Esophagus squamous epithelium (tissue), 5 donors: ENCODE data around the gene GPHN. TPM values are rescaled to one million over a fixed set of nuclear protein-coding genes. Genes with fewer than 3 reads are reported as not detected.

ENCODE experiments used
- DNase-seq: peaks from one replicate; lab custom pipeline; 2025; lab: John Stamatoyannopoulos, UW
- H3K27ac ChIP-seq, 4 donors: fragments of 200-600 bp; sonication (generic); one replicate each; pipeline ENCODE4 v1.5.1; 2016 to 2019; ENCODE audit warnings: mild to moderate bottlenecking in 1 of 4
- H3K27me3 ChIP-seq, 4 donors: fragments of 200-600 bp; sonication (generic); 1 replicate in 3 of 4; 2 replicates in 1 of 4; pipeline versions ENCODE4 v1.5.1 to v1.6.0; 2017 to 2021; ENCODE audit warnings: antibody characterized with exemption in 1 of 4
- H3K36me3 ChIP-seq, 3 donors: fragments of 200-600 bp; sonication (generic); one replicate each; pipeline ENCODE4 v1.5.1; 2016 to 2019
- H3K4me1 ChIP-seq, 3 donors: fragments of 200-600 bp; sonication (generic); one replicate each; pipeline ENCODE4 v1.5.1; 2017 to 2019
- H3K4me3 ChIP-seq, 4 donors: fragments of 200-600 bp; sonication (generic); 1 replicate in 3 of 4; 2 replicates in 1 of 4; pipeline ENCODE4 v1.5.1; 2016 to 2019; ENCODE audit warnings: mild to moderate bottlenecking in 2 of 4, moderate library complexity in 1 of 4
- H3K9me3 ChIP-seq, 3 donors: fragments of 200-600 bp; sonication (generic); one replicate each; pipeline ENCODE4 v1.5.1; 2016 to 2019
- CTCF ChIP-seq, 6 experiments: fragments of 450-650 bp in 4 of 6; fragments of 200-600 bp in 2 of 6; sonication (generic) in 2 of 6; IDR thresholded peaks; one replicate each; pipeline ENCODE4 v1.5.1; 2016 to 2019; ENCODE audit warnings: antibody characterized with exemption in 6 of 6, mild to moderate bottlenecking in 4 of 6, moderate library complexity in 4 of 6
- POLR2A ChIP-seq, 4 donors: fragments of 450-650 bp; IDR thresholded peaks; one replicate each; pipeline ENCODE4 v1.6.1; 2017; ENCODE audit warnings: antibody characterized with exemption in 4 of 4, mild to moderate bottlenecking in 4 of 4, moderate library complexity in 3 of 4
- WGBS, 2 donors: methylation state at CpG; one replicate each; pipeline ENCODE4 v1.1.5; 2018; 5-methylcytosine and 5-hydroxymethylcytosine counted together
- intact Hi-C: fragments of 100-400 bp; cut with DNase I; formaldehyde crosslinking; loops from one replicate; pipeline ENCODE4 v1.15.0; 2022
- total RNA-seq, 4 donors: library from RNA; depleted of rRNA; stranded (reverse); fragments of >200 nt; gene quantifications; one replicate each; pipeline ENCODE4 v1.1.0, GENCODE V29; 2016
- donor health status: DM: yes; HTN: yes; CAD: no.

The GPHN gene
- total RNA-seq, 4 donors from 2014 or later = 8.3 to 28.4 (median 12.8) TPM

GRCh38 chr14:66606826-66607225, 98.9 kb downstream of the GPHN start:
- H3K27ac ChIP-seq = no peak overlapping the region
- H3K4me3 ChIP-seq = no peak overlapping the region
- no peaks in the 10 kb centered on the region for H3K9me3 ChIP-seq
- TF ChIP-seq CTCF (IDR thresholded peaks at IDR 0.05) (no peak), POLR2A (IDR thresholded peaks at IDR 0.05) (no peak)
- H3K4me1 ChIP-seq = no peaks in the 10 kb centered on the region
- DNase-seq = no peak
- H3K27me3 ChIP-seq = no peaks in the 10 kb centered on the region
- WGBS, 2 donors = 53 to 68% methylated on average over 2 of the region's 2 CpGs
- no peaks in the 10 kb centered on the region for H3K36me3 ChIP-seq
- intact Hi-C loops = no loop called here

GRCh38 chr14:66610154-66610563, 102.2 kb downstream of the GPHN start:
- TF ChIP-seq CTCF (IDR thresholded peaks at IDR 0.05) (peak in 1 of 6 experiments; percentile 36), POLR2A (IDR thresholded peaks at IDR 0.05) (no peak)
- intact Hi-C loops = no loop called here
- 78 to 83% methylated on average over 4 of the region's 4 CpGs for WGBS, 2 donors
- Histone ChIP-seq H3K36me3 (no peaks in the 10 kb centered on the region), H3K27ac (no peak overlapping the region), H3K27me3 (no peaks in the 10 kb centered on the region), H3K4me3 (no peak overlapping the region), H3K4me1 (no peaks in the 10 kb centered on the region), H3K9me3 (no peaks in the 10 kb centered on the region)
- no peak for DNase-seq

GRCh38 chr14:66613344-66613743, 105.4 kb downstream of the GPHN start:
- Histone ChIP-seq H3K9me3 (peaks cover 0 to 21% (median 9%) of the 10 kb centered on the region in 3 donors), H3K4me1 (no peaks in the 10 kb centered on the region), H3K27me3 (no peaks in the 10 kb centered on the region), H3K4me3 (no peak overlapping the region), H3K36me3 (no peaks in the 10 kb centered on the region), H3K27ac (no peak overlapping the region)
- TF ChIP-seq CTCF (IDR thresholded peaks at IDR 0.05) (no peak), POLR2A (IDR thresholded peaks at IDR 0.05) (no peak)
- 85 to 100% methylated on average over 2 of the region's 2 CpGs for WGBS, 2 donors
- intact Hi-C loops = no loop called here
- no peak for DNase-seq

GRCh38 chr14:66619952-66620351, 112.0 kb downstream of the GPHN start:
- no peak for DNase-seq
- H3K36me3 ChIP-seq = no peaks in the 10 kb centered on the region
- peaks cover 0 to 5% (median 0%) of the 10 kb centered on the region in 3 donors for H3K4me1 ChIP-seq
- TF ChIP-seq CTCF (IDR thresholded peaks at IDR 0.05) = no peak
- TF ChIP-seq POLR2A (IDR thresholded peaks at IDR 0.05) = no peak
- WGBS, 2 donors = 87 to 97% methylated on average over 2 of the region's 2 CpGs
- H3K9me3 ChIP-seq = peaks cover 0 to 24% (median 9%) of the 10 kb centered on the region in 3 donors
- no peak overlapping the region for H3K4me3 ChIP-seq
- H3K27me3 ChIP-seq = no peaks in the 10 kb centered on the region
- H3K27ac ChIP-seq = no peak overlapping the region
- intact Hi-C loops = no loop called here

GRCh38 chr14:66623838-66624237, 115.9 kb downstream of the GPHN start:
- no peak for TF ChIP-seq CTCF (IDR thresholded peaks at IDR 0.05)
- TF ChIP-seq POLR2A (IDR thresholded peaks at IDR 0.05) = no peak
- no peak for DNase-seq
- intact Hi-C loops = no loop called here
- H3K27ac ChIP-seq = no peak overlapping the region
- H3K27me3 ChIP-seq = no peaks in the 10 kb centered on the region
- H3K4me1 ChIP-seq = peaks cover 0 to 5% (median 0%) of the 10 kb centered on the region in 3 donors
- H3K4me3 ChIP-seq = no peak overlapping the region
- H3K9me3 ChIP-seq = no peaks in the 10 kb centered on the region
- H3K36me3 ChIP-seq = no peaks in the 10 kb centered on the region
- WGBS, 2 donors = 75 to 87% methylated on average over 4 of the region's 4 CpGs
